Stimulated activated CD4-positive, alpha-beta T cell treated with anti-CD3 and anti-CD28 coated beads, Interleukin-2, amount 100 ng/mL, for 48 hours (primary cell): ENCODE data around the gene CA10.

Experiments
- DNase-seq, 2 donors: peaks; one replicate each; pipeline ENCODE4 v3.0.0-alpha.2; 2020

Gene CA10

GRCh38 chr17:52041123-52041617 is 117.3 kb downstream of the CA10 start:
- DNase-seq: no peak

GRCh38 chr17:52036416-52036815 is 122.1 kb downstream of the CA10 start:
- DNase-seq: no peak

GRCh38 chr17:52035336-52035915 is 123.1 kb downstream of the CA10 start:
- no peak for DNase-seq

- no peak for DNase-seq
Measured at GRCh38 chr17:52032454-52032853, 126.1 kb downstream of the CA10 start.

DNA sequence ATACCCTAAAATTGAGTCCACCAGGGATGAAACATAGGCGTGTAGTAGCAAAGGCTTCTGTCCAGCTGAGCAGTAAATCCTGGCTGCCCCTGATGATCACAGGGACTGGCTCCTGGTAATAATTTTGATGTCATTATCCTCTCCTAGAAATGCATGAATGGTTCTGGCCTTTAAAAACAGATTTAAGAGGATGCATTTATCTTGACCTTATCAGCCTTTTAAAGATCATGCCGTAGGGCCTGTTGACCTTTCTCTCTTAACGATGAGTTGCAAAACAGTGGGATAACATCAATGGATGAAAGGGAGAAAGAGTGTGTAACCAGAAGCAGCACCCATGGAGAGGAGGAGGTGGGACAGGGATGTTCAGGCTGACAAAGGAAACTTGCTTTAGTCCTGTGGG is 128.5 kb downstream of the CA10 start:
- DNase-seq: no peak

DNA sequence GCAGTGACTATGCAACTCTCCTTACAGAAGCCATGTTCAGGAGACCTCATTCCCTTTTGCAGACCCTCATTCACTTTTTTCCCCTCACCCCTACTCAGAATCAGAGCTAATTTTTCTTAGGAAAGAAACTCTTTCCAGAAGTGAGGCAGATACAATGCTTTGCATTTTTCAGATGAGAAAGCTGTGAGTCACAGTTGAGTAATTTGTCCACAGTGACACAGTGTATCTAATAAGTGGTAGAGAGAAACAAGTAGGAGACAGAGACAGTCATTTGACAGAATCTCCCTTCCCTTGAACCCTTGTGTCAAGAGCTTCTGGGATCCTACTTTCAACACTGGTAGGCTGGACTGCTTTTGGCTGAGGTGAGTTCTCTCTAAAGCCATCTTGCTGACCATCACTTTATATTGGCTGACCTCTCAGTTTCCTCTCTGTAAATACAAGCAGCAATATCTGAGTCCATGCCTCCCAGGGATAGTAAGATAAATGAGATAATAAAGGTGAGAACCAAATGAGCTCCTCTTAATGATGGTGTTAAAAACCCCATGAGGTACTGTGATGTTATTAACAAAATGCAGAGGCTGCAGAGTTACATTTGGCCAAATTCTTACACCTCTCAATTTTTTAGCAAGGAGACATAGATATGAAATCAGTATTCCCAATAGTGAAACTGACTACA is 130.8 kb downstream of the CA10 start:
- no peak for DNase-seq

DNA sequence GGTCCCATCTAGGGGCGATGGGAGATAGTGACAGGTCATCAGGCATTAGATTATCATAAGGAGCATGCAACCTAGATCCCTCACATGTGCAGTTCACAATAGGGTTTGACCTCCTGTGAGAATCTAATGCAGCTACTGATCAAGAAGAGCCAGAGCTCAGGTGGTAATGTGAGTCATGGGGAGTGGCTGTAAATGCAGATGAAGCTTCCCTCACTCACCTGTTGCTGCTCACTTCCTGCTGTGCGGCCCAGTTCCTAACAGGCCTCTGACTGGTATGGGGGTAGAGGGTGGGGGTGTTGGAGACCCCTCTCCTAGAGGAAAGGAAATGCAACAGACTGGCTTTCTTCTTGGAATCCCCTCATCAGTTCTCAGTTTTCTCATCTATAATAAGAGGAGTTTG is 131.4 kb downstream of the CA10 start:
- no peak for DNase-seq

GRCh38 chr17:52026075-52026474 is 132.4 kb downstream of the CA10 start:
- no peak for DNase-seq

DNA sequence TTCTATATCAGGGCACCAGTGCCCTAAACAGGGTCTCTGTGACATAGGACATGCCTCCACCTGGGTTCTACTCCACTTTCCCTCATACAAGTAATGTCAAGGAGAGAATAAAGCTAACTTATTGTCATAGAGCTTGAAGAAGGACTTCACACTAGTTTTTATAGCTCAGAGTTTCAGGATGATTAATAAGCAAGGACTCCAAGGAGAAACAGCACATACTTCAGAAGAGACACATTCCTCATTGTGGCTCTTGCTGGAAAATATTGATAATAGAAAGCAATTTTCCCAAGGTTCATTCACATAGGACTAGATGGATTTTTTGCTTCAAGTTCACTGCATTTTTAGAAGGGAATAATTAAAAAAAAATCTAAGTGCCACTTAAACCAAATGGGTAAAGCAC is 133.3 kb downstream of the CA10 start:
- no peak for DNase-seq

- DNase-seq: no peak
Measured at GRCh38 chr17:52024300-52024870, 134.1 kb downstream of the CA10 start.

- no peak for DNase-seq
Measured at GRCh38 chr17:52011064-52011463, 147.4 kb downstream of the CA10 start.

DNA sequence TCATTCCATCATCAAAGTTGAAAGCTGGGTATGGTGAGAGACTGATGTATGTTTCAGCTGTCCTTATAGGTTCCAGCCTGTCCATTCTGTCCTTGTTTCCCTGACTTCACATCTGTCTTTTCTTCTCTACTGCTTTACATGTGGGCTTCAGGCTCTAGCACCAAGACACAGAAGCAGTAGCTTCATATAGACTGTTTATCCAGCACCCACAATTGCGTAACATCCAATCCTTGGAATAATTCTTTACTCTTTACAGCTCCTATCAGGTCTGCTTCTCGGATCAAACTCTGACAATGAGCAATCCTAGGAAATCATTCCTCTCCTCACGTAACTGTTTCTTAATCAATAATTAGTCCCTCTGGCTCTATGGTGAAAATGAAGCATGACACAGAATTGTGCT is 158.9 kb downstream of the CA10 start:
- no peak for DNase-seq

DNA sequence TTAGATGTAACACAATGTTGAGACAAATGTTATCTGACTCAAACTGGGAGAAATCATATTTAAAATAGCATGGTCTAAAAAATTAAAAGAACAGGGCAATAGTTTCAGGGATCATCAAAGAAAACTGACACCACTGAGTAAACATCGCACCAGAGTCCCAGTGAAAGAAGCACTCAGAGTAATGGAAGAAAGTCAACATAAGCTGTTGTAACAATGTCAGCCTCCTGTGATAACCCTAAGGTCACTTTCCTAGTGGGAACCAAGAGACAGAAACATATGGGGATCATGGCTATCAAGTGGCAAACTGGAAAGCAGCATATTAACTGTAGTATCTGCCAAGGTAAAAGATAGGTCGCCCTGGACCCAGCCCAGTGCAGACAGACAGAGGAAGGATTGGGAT is 160.8 kb downstream of the CA10 start:
- no peak for DNase-seq

DNA sequence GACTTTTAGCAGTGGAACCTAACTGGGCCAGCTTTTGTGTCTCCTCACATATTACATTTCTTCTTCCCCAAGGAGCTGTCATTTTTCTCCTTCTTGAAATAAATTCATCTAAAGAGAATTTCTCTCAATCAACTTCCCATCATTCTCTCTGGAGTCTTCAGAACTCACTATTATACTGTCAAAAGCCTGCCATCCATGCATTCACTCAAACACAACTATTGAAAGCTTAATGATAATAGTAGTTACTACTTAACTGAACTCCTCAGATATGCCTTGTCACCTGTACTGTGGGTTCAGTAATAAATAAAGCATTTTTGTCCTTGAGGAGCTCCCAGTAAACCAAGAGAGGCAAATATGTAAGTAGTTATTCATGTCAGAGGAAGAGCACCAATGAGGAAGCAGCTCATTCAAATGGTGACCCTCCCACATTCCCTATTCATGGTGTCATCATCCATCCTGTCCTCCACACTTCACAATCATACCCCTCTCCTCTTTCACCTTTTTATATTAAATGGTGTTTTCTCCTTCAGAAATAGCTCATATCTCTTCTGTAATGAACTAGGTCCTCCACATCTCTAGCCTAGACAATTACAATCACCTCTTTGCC is 162.6 kb downstream of the CA10 start:
- DNase-seq: no peak

DNA sequence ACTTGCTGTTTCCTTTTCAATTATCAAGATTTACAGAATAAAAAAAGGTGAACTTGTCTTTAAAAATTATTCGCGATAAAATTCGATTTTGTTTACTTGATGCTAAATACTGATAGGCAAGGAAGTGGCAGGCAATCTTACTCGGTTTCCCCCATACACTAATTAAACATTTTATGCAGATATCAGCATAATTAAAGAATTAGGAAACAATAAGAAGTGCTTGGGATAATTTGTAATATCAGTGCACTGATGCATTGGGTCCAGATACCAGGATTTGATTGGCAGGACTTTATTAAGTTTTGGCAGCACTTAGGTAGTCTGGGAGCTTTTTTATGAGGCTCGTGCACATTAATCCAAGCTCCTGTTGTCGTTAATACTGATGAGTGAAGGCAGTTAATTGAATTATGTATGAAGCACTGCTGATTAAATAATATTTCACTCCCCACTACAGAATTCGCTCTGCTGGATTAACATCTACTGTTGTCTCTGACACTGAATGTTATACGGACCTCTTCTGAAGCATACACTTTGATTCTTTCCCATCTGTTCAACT is 165.6 kb downstream of the CA10 start:
- no peak for DNase-seq

GRCh38 chr17:51971121-51971520 is 187.4 kb downstream of the CA10 start:
- DNase-seq: no peak

DNA sequence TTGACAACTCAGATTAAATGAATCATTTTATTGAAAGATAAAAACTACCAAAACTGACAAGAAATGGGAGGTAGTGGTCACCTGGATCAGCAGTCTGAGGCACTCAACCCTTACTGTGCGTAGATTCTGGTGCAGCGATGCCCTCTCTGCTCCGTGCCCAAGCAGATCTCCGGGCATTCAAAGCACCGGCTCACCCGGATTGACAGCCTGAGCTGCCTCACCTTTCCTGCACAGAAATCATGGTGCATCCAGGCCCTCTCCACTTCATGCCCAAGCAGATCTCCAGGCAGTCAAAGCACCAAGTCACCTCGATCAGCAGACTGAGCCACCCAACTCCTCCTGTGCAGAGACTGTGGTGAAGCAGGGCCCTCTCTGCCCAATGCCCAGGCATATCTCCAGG is 196.8 kb downstream of the CA10 start:
- DNase-seq: no peak

GRCh38 chr17:51957786-51958185 is 200.7 kb downstream of the CA10 start:
- no peak for DNase-seq

DNA sequence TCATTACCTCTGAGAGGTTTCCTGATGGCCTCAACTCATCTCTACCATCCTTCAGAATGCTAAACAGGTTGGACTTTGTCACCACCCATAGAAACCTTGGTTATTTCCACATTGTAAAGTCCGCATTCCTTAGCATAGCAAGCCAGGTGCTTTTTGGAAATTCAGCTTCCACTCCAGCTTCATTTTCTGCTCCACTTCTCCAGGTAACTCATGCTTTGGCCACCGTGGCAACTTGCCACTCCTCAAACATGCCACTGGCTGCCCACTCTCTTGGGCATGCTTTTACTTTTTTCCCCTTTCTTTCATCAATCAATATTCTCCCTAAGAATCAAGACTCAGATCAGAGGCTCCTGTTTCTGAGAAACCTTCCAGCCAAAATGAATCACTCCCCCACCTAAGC is 203.3 kb downstream of the CA10 start:
- DNase-seq: no peak

DNA sequence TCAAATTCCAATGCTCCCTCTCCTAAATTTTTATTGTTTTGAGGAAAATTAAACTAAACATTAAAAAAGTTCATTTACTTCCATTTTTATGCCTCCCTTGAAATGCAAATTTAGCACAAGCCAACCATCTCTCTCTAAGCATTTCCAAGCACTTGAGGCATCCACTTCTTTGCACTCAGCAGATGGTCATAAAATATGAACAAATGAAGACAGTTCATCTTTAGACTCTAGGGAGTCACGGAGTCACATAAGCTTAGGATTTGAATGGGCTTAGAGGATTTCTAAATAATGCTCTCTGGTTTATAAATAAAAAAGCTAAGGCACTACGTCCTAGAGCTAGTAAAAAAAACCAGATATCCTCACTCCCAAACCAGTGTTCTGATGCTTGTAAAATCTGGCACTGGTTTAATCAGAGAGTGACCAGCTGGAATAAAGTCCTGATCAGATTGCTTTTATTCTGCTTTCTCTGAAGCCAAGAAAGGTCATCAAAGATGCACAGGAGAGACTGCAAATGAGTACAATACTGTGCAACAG is 204.2 kb downstream of the CA10 start:
- DNase-seq: no peak

GRCh38 chr17:51951741-51952140 is 206.8 kb downstream of the CA10 start:
- no peak for DNase-seq

- DNase-seq: no peak
Measured at GRCh38 chr17:51948128-51948527, 210.4 kb downstream of the CA10 start.

DNA sequence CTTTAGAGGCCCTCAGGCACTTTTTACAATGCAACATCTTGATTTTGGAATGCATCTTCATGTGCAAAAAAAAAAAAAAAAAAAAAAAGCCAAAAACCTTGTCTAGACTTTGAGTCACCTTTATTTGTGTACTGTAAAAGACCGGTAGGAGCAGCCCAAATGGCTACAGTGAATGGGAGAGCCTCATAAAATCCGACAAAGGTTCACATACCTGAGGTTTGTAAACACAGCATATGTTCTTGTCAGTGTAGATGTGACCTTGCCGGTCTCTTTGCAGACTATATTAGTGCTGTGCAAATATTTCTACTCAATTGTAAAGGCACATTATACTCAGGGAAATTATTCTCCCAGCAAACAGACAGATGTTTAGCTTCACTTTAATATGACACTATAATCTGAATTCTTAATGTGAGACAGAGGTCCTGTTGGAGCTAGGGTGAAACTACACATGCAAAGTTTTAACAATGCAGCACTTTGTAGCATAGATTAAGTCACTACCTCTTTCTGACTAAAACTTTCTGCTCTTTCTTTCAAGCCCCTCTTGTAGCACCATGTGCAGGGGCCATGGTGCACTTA is 211.3 kb downstream of the CA10 start:
- DNase-seq: no peak
